NCI-H526 (cell line): Measurements from ENCODE around the gene AOPEP.

ENCODE experiments used
- DNase-seq, 2 experiments: peaks; one replicate each; lab custom pipeline; 2025; lab: John Stamatoyannopoulos, UW

AOPEP gene

GRCh38 chr9:95036676-95037075 is 310.2 kb downstream of the AOPEP start:
- no peak for DNase-seq

- no peak for DNase-seq
Observed at GRCh38 chr9:95037789-95038521, 311.5 kb downstream of the AOPEP start.

GRCh38 chr9:95038666-95039065 is 312.2 kb downstream of the AOPEP start:
- no peak for DNase-seq

GRCh38 chr9:95040106-95040505 is 313.6 kb downstream of the AOPEP start:
- peak in 1 of 2 experiments; percentile 11 for DNase-seq

GRCh38 chr9:95043826-95044225 is 317.3 kb downstream of the AOPEP start:
- DNase-seq: peak; percentile 20 to 64

GRCh38 chr9:95044731-95045508 is 318.4 kb downstream of the AOPEP start:
- no peak for DNase-seq

- DNase-seq: no peak
Observed at GRCh38 chr9:95045751-95046150, 319.3 kb downstream of the AOPEP start.

GRCh38 chr9:95047452-95048224 is 321.1 kb downstream of the AOPEP start:
- no peak for DNase-seq

- DNase-seq: peak in 1 of 2 experiments; percentile 50
Observed at GRCh38 chr9:95048225-95049087, 322.0 kb downstream of the AOPEP start.

- DNase-seq: no peak
Observed at GRCh38 chr9:95049761-95050160, 323.3 kb downstream of the AOPEP start.

GRCh38 chr9:95053611-95054570 is 327.4 kb downstream of the AOPEP start:
- no peak for DNase-seq

- no peak for DNase-seq
Observed at GRCh38 chr9:95055334-95055850, 328.9 kb downstream of the AOPEP start.

GRCh38 chr9:95055851-95056551 is 329.5 kb downstream of the AOPEP start:
- DNase-seq: no peak

- no peak for DNase-seq
Observed at GRCh38 chr9:95057101-95057500, 330.6 kb downstream of the AOPEP start.

- DNase-seq: no peak
Observed at GRCh38 chr9:95058121-95058785, 331.8 kb downstream of the AOPEP start.

- DNase-seq: no peak
Observed at GRCh38 chr9:95058795-95059386, 332.4 kb downstream of the AOPEP start.

- DNase-seq: no peak
Observed at GRCh38 chr9:95060234-95060633, 333.7 kb downstream of the AOPEP start.

- DNase-seq: no peak
Observed at GRCh38 chr9:95060916-95061315, 334.4 kb downstream of the AOPEP start.
